ENCODE results near the gene ZNF124. TPM values are rescaled to one million over a fixed set of nuclear protein-coding genes. Genes with fewer than 3 reads are reported as not detected.
"Not testable (repeated sequence)": the region's sequence is repeated elsewhere in the genome, so short reads cannot be mapped to it uniquely, and the experiment has no call there.

ZNF124 gene
- total RNA-seq, 1 experiment from 2014 or later: 18.8 TPM

DNA sequence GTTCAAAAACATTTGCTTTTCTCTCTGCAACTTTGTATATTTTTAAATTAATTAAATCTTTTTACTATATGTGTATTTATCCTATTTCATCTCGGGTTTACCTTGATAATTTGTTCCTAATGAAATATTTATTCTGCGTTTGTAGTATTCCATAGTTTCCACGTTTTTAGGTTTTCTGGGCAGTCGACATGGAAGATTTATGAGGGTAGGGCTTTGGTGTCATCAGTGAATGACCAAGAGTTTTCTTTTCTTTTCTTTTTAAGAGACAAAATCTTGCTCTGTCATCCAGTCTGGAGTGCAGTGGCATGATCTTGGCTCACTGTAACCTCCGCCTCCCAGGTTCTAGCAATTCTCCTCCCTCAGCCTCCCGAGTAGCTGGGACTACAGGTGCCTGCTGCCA, 50.4 kb downstream of the ZNF124 start:
- H3K9me3 Mint-ChIP-seq (ENCODE audit: unreplicated experiment): peaks cover 14% of the 10 kb centered on the region
- ChIA-PET POLR2A (no interaction called here), CTCF (no interaction called here)
- intact Hi-C loops (cut with micrococcal nuclease): no loop called here
- no TSS peak for BruUV-seq (replicated peaks)
- no peaks in the 10 kb centered on the region for H3K27me3 Mint-ChIP-seq (ENCODE audit: insufficient read depth, unreplicated experiment)
- H3K36me3 Mint-ChIP-seq (ENCODE audit: insufficient read depth, unreplicated experiment): no peaks in the 10 kb centered on the region
- no peak overlapping the region for H3K27ac Mint-ChIP-seq (ENCODE audit: low read depth, unreplicated experiment)
- TF ChIP-seq, protein P1, sequence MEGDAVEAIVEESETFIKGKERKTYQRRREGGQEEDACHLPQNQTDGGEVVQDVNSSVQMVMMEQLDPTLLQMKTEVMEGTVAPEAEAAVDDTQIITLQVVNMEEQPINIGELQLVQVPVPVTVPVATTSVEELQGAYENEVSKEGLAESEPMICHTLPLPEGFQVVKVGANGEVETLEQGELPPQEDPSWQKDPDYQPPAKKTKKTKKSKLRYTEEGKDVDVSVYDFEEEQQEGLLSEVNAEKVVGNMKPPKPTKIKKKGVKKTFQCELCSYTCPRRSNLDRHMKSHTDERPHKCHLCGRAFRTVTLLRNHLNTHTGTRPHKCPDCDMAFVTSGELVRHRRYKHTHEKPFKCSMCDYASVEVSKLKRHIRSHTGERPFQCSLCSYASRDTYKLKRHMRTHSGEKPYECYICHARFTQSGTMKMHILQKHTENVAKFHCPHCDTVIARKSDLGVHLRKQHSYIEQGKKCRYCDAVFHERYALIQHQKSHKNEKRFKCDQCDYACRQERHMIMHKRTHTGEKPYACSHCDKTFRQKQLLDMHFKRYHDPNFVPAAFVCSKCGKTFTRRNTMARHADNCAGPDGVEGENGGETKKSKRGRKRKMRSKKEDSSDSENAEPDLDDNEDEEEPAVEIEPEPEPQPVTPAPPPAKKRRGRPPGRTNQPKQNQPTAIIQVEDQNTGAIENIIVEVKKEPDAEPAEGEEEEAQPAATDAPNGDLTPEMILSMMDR (IDR thresholded peaks at IDR 0.05; ENCODE audit: unreplicated experiment): no peak
- H3K4me1 Mint-ChIP-seq (ENCODE audit: insufficient read depth, unreplicated experiment): no peaks in the 10 kb centered on the region
- no peak for DNase-seq (ENCODE audit: unreplicated experiment)
- no peak overlapping the region for H3K4me3 Mint-ChIP-seq (ENCODE audit: unreplicated experiment)

DNA sequence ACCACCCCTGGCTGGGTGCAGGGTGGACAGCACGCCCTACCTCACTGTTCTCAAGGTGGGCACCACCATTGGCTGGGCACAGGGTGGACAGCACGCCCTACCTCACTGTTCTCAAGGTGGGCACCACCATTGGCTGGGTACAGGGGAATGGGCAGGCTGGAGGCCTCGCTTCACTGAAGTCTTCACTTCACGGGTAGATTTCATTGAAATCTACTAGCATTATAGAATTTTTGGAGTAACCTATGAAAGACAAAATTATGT, 51.5 kb downstream of the ZNF124 start:
- H3K4me3 Mint-ChIP-seq (ENCODE audit: unreplicated experiment); BruUV-seq (replicated peaks); DNase-seq (ENCODE audit: unreplicated experiment); POLR2A ChIA-PET; intact Hi-C loops (cut with micrococcal nuclease); H3K27ac Mint-ChIP-seq (ENCODE audit: low read depth, unreplicated experiment); H3K4me1 Mint-ChIP-seq (ENCODE audit: insufficient read depth, unreplicated experiment); H3K36me3 Mint-ChIP-seq (ENCODE audit: insufficient read depth, unreplicated experiment); H3K27me3 Mint-ChIP-seq (ENCODE audit: insufficient read depth, unreplicated experiment): not testable (repeated sequence)
- peaks cover 14% of the 10 kb centered on the region for H3K9me3 Mint-ChIP-seq (ENCODE audit: unreplicated experiment)
- CTCF ChIA-PET: interaction anchor here (0.7 kb wide), 1 partner anchor 97 kb away, joined by 3 read pairs; no protein-coding TSS in a partner anchor

DNA sequence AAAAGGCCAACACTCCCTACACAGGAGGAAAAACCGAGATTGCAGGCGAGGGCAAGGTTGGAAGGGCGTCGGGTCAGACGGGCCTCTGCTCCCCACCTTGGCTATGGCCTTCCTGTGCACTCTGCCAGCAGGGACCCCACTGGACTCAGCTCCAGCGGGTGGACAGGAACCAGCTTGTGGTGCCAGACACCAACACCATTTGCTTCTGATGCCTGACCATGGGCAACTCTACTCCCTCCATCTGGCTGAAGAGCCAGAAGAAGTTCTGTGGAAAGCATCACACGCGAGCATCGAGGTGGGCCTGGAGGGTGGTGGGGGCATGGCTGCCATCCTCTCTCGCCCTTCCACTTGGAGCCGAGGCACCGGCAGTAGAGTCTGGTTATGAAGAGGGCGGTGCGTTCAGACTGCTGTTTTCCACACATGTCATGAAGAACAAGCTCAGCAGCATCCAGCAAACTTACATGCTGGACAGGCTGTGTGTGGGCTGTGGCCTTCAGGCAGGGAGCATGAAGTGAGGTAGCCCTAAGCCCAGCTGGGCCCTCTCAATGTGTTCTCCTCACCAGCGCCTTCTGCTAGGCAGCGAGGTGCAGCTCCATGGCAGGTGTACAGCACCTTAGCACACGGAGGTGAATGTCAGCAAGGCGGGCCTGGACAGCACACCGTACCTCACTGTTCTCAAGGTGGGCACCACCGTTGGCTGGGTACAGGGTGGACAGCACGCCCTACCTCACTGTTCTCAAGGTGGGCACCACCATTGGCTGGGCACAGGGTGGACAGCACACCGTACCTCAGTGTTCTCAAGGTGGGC, 52.0 kb downstream of the ZNF124 start:
- DNase-seq (ENCODE audit: unreplicated experiment): no peak
- TF ChIP-seq, protein P1 (IDR thresholded peaks at IDR 0.05; ENCODE audit: unreplicated experiment): no peak
- Mint-ChIP-seq H3K4me1 (ENCODE audit: insufficient read depth, unreplicated experiment) (no peaks in the 10 kb centered on the region), H3K36me3 (ENCODE audit: insufficient read depth, unreplicated experiment) (no peaks in the 10 kb centered on the region), H3K9me3 (ENCODE audit: unreplicated experiment) (peaks cover 13% of the 10 kb centered on the region), H3K4me3 (ENCODE audit: unreplicated experiment) (no peak overlapping the region), H3K27me3 (ENCODE audit: insufficient read depth, unreplicated experiment) (no peaks in the 10 kb centered on the region), H3K27ac (ENCODE audit: low read depth, unreplicated experiment) (no peak overlapping the region)
- BruUV-seq (replicated peaks): no TSS peak
- CTCF ChIA-PET: interaction anchor here (0.6 to 1.1 kb wide), 2 partner anchors 28 to 29 kb away, joined by 3 read pairs; no protein-coding TSS in a partner anchor
- POLR2A ChIA-PET: no interaction called here
- intact Hi-C loops (cut with micrococcal nuclease): no loop called here

DNA sequence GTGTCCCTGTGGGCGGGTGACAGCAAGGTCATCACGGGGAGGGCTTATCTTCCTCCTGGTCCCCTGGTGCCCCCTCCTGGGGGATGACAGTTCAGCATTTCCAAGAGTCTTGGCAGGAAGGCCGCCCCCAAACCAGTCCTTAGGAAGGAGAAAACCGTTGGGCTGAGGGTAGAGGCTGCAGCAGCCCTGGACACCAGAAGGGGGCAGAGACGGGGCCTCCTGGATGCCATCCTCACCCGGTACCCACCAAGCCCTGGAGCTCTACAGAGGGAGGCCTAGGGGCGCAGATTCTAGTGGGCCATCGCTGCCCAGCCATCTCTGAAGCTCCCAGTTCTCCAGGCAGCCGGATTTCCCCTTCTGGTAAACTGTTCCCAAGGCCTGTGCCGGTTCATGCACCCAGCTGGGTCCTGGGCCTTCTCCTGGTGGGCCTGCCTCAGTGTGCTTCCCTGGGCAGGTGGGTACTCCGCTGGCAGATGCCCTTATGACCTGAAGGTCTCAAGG, 52.8 kb downstream of the ZNF124 start:
- DNase-seq (ENCODE audit: unreplicated experiment): peak; percentile 33
- no peaks in the 10 kb centered on the region for H3K27me3 Mint-ChIP-seq (ENCODE audit: insufficient read depth, unreplicated experiment)
- H3K9me3 Mint-ChIP-seq (ENCODE audit: unreplicated experiment): peaks cover 6% of the 10 kb centered on the region
- no peaks in the 10 kb centered on the region for H3K4me1 Mint-ChIP-seq (ENCODE audit: insufficient read depth, unreplicated experiment)
- BruUV-seq (replicated peaks): no TSS peak
- no peak overlapping the region for H3K4me3 Mint-ChIP-seq (ENCODE audit: unreplicated experiment)
- CTCF ChIA-PET: interaction anchor here (0.6 to 1.1 kb wide), 2 partner anchors 29 to 30 kb away, joined by 3 read pairs; no protein-coding TSS in a partner anchor
- POLR2A ChIA-PET: no interaction called here
- TF ChIP-seq, protein P1 (IDR thresholded peaks at IDR 0.05; ENCODE audit: unreplicated experiment): peak; percentile 12
- no peak overlapping the region for H3K27ac Mint-ChIP-seq (ENCODE audit: low read depth, unreplicated experiment)
- H3K36me3 Mint-ChIP-seq (ENCODE audit: insufficient read depth, unreplicated experiment): no peaks in the 10 kb centered on the region
- intact Hi-C loops (cut with micrococcal nuclease): no loop called here
